Colonic mucosa (tissue), 4 donors: Measurements from ENCODE around the gene PCDHB2. TPM values are rescaled to one million over a fixed set of nuclear protein-coding genes. Genes with fewer than 3 reads are reported as not detected.

ENCODE experiments used
- DNase-seq: peaks from one replicate; pipeline ENCODE4 v3.0.0-alpha.2; 2020
- H3K27ac ChIP-seq: fragments of 200-600 bp; one replicate; pipeline ENCODE4 v1.8.0; 2021
- H3K27me3 ChIP-seq: fragments of 200-600 bp; one replicate; pipeline ENCODE4 v1.8.0; 2021
- H3K36me3 ChIP-seq: fragments of 200-600 bp; one replicate; pipeline ENCODE4 v1.8.0; 2021
- H3K4me1 ChIP-seq: fragments of 200-600 bp; one replicate; pipeline ENCODE4 v1.8.0; 2021; ENCODE audit warnings: mild to moderate bottlenecking
- H3K4me3 ChIP-seq: fragments of 200-600 bp; one replicate; pipeline ENCODE4 v1.8.0; 2021
- H3K9ac ChIP-seq, 2 donors: one replicate each; pipeline ENCODE4 v1.7.0; 2013; ENCODE audit warnings: control low read depth in 2 of 2, low read depth in 2 of 2, low read length in 2 of 2
- H3K9me3 ChIP-seq: fragments of 200-600 bp; one replicate; pipeline ENCODE4 v1.8.0; 2021
- intact Hi-C: fragments of 100-400 bp; cut with DNase I; formaldehyde crosslinking; loops from one replicate; pipeline ENCODE4 v1.14.1; 2022
- total RNA-seq, 2 donors: library from RNA; stranded (reverse); fragmentation: NEBNext Ultra II Directional in 1 of 2; extraction: Animal tissue kit (Norgen Biotek cat#: 25700) in 1 of 2; gene quantifications; one replicate each; pipeline ENCODE4 v1.2.1, GENCODE V29; 2021
- TF ChIP-seq, protein P1 (sequence below): fragments of 200-600 bp; IDR thresholded peaks from one replicate; pipeline ENCODE4 v1.8.0; 2022; ENCODE audit warnings: antibody characterized with exemption, mild to moderate bottlenecking
- donor health status: healthy.
- donor health status: DM: no; HTN: no; CAD: no.
- donor health status: DM: no; HTN: no; CAD: no.

The PCDHB2 gene
- 1 to 10 TPM in 1 of 2 donors, under 1 TPM in 1; 0.40 to 1.6 TPM for total RNA-seq

DNA sequence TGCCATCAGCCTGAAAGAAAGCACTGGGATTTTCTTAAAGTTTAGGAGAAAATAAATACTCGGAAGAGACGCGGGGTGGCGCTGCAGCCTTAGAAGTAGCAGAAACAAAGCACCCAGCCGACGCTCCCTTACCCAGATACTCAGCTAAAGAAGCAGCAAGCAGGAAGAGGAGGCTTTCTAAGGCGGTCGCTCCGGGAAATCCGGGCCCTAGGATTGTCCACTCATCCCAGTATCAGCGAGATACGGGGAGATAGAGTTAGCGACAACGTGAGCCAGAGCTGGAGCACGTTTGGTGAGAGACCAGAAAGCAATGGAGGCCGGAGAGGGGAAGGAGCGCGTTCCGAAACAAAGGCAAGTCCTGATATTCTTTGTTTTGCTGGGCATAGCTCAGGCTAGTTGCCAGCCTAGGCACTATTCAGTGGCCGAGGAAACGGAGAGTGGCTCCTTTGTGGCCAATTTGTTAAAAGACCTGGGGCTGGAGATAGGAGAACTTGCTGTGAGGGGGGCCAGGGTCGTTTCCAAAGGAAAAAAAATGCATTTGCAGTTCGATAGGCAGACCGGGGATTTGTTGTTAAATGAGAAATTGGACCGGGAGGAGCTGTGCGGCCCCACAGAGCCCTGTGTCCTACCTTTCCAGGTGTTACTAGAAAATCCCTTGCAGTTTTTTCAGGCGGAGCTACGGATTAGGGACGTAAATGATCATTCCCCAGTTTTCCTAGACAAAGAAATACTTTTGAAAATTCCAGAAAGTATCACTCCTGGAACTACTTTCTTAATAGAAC is at the start of gene PCDHB2:
Gene PCDHB2, plus strand, starts transcription at position 135 of the 782 bp plus-strand sequence. Its CDS starts 176 bp downstream, at position 311.
- no peaks in the 10 kb centered on the region for H3K36me3 ChIP-seq
- intact Hi-C loops, result no loop called here
- no peak within 1 kb of the TSS for H3K27ac ChIP-seq
- H3K4me3 ChIP-seq, result no peak within 1 kb of the TSS
- no peaks in the 10 kb centered on the region for H3K4me1 ChIP-seq
- TF ChIP-seq, protein P1, sequence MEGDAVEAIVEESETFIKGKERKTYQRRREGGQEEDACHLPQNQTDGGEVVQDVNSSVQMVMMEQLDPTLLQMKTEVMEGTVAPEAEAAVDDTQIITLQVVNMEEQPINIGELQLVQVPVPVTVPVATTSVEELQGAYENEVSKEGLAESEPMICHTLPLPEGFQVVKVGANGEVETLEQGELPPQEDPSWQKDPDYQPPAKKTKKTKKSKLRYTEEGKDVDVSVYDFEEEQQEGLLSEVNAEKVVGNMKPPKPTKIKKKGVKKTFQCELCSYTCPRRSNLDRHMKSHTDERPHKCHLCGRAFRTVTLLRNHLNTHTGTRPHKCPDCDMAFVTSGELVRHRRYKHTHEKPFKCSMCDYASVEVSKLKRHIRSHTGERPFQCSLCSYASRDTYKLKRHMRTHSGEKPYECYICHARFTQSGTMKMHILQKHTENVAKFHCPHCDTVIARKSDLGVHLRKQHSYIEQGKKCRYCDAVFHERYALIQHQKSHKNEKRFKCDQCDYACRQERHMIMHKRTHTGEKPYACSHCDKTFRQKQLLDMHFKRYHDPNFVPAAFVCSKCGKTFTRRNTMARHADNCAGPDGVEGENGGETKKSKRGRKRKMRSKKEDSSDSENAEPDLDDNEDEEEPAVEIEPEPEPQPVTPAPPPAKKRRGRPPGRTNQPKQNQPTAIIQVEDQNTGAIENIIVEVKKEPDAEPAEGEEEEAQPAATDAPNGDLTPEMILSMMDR, result no peak
- no peaks in the 10 kb centered on the region for H3K27me3 ChIP-seq
- H3K9ac ChIP-seq, result no peak within 1 kb of the TSS
- no peak for DNase-seq
- no peaks in the 10 kb centered on the region for H3K9me3 ChIP-seq

DNA sequence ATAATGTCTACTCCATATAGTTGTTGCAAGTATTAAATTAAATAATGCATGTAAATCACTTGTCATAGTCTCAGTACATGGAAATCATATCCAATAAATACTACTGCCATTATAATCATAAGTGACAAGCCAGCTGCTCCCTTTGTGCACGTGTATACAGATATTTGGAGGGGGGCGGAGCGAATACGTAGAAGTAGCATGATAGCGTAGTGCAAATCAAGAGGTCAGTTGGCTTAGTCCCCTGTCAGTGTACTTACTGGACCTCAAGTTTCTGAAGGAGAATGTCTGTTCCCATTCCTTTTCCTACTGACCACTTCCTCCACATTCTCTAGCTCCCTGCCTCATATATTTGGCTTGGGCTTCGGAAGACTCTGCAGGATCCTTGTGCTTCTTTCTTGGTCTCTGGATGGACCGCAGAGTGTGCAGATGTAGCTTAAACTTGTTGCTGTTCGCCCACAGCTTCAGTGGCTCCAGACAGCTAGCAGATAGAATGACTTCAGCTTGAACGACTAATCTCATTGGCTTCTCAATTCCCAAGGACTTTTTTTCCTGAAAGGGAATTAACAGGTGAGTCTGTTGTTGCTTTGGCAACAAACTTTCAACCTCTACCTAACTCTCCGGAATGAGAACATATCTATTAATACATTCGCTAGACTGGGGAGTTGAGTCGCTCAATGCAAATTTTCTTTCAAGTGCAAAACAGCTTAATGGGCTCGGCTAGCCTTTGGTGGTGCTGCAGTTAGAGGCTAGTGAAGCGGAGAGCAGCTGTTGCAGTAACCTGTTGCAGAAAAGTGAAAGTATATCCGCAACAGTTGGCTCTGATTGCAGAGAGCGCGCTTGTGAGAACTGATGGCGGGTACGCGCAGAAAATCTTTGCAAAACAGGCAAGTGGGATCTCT is 43.5 kb upstream of the PCDHB2 start, which contains the start of gene PCDHB1:
Gene PCDHB1, plus strand, starts transcription at position 753 of the 899 bp plus-strand sequence. Its CDS starts 97 bp downstream, at position 850.
- DNase-seq, result no peak
- Histone ChIP-seq H3K4me1 (no peaks in the 10 kb centered on the region), H3K27ac (no peak within 1 kb of the TSS), H3K27me3 (no peaks in the 10 kb centered on the region), H3K9me3 (no peaks in the 10 kb centered on the region), H3K9ac (no peak within 1 kb of the TSS), H3K4me3 (no peak within 1 kb of the TSS), H3K36me3 (no peaks in the 10 kb centered on the region)
- TF ChIP-seq, protein P1, result no peak
- intact Hi-C loops, result no loop called here

DNA sequence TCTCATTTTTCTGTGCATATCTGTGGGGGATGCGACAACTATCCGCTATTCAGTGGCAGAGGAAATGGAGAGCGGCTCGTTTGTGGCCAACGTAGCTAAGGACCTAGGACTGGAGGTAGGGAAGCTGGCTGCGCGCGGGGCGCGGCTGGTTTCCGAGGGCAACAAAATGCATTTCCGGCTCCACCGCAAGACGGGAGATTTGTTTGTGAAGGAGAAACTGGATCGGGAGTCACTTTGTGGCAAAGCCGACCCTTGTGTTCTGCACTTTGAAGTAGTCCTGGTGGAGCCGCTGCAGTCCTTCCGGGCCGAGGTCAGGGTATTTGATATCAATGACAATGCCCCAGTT is 42.9 kb upstream of the PCDHB2 start:
- no peaks in the 10 kb centered on the region for H3K27me3 ChIP-seq
- H3K27ac ChIP-seq, result no peak overlapping the region
- intact Hi-C loops, result no loop called here
- DNase-seq, result no peak
- H3K36me3 ChIP-seq, result no peaks in the 10 kb centered on the region
- no peaks in the 10 kb centered on the region for H3K9me3 ChIP-seq
- H3K4me3 ChIP-seq, result no peak overlapping the region
- TF ChIP-seq, protein P1, result no peak
- no peak overlapping the region for H3K9ac ChIP-seq
- H3K4me1 ChIP-seq, result no peaks in the 10 kb centered on the region

DNA sequence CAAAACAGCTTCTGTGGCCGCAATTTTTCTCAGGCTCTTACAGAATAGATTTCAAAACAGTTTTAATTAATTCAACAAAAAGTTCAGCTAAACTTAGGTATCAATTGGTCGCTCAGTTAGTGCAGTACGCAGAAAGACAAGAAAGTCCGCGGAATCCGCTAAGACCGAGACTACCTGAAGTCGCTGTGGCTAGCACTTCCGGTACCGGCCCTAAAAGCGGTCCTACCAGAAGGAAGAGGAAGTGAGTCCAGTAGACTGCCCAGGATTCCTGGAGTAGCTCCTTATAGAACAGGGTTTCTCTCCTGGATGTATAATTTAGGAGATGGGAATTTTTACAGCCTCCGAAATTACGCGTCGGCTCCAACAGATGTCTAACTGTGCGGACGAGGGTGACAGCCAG is 16.6 kb upstream of the PCDHB2 start:
- intact Hi-C loops, result no loop called here
- no peaks in the 10 kb centered on the region for H3K4me1 ChIP-seq
- no peaks in the 10 kb centered on the region for H3K36me3 ChIP-seq
- no peaks in the 10 kb centered on the region for H3K9me3 ChIP-seq
- no peak overlapping the region for H3K9ac ChIP-seq
- DNase-seq, result no peak
- no peaks in the 10 kb centered on the region for H3K27me3 ChIP-seq
- H3K4me3 ChIP-seq, result no peak overlapping the region
- TF ChIP-seq, protein P1, result no peak
- H3K27ac ChIP-seq, result no peak overlapping the region

DNA sequence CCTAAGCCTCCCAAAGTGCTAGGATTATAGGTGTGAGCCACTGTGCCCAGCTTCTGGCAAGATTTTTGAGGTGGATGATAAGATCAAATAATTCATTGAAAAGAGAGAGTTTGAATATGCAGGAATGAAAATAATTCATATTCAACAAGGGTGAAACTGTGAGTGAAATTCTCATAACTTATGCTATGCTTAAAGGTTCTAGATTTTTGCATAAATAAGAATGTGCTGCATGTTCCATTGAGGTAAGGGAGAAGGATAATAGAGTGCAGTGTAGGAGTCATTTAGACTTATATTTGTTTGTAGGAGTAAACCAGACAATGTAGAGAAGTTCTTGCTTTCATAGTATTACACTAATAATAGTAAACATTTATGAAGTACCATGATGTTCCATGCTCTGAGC is 12.2 kb upstream of the PCDHB2 start:
- no peak for DNase-seq
- Histone ChIP-seq H3K4me3 (no peak overlapping the region), H3K36me3 (no peaks in the 10 kb centered on the region), H3K9me3 (no peaks in the 10 kb centered on the region), H3K27me3 (no peaks in the 10 kb centered on the region), H3K27ac (no peak overlapping the region), H3K9ac (no peak overlapping the region), H3K4me1 (no peaks in the 10 kb centered on the region)
- intact Hi-C loops, result no loop called here
- TF ChIP-seq, protein P1, result no peak
